GM13976 (cell line): Measurements from ENCODE around the gene GRK3.

Source experiments
- DNase-seq: peaks from one replicate; pipeline ENCODE4 v3.0.0; 2012; ENCODE audit warnings: low spot score
- in situ Hi-C: fragments of 300-500 bp; cut with MboI; formaldehyde crosslinking; loops from one replicate; pipeline ENCODE4 v1.12.0; 2022; ENCODE audit warnings: low sequenced_read_pairs, mixed read lengths, inconsistent platforms; ENCODE audit not compliant: unreplicated experiment
- TF ChIP-seq, protein P1 (sequence below): IDR thresholded peaks from 2 replicates; pipeline ENCODE4 v1.5.1; 2012; ENCODE audit warnings: borderline replicate concordance, mild to moderate bottlenecking; ENCODE audit not compliant: insufficient read depth; ENCODE audit errors: extremely low read depth, missing control alignments, control extremely low read depth

Gene GRK3

DNA sequence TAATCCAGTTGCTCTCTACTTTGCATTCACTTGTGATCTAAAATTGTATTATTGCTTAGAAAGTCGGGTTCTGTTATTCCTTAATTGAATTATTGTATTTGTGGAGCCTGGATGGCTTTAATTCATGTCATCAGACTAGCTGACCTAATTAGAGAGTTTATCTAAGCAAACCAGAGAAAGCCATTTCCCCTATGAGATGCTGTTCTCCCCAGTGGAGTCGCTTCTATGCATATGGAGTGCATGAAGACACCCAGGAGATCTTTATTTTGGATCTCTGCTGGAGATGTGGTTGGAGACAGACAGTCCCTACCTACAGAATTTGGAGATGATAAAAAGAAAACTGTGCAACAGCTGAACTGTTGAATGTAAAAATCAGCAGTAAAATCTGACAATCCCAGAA, 132.3 kb downstream of the GRK3 start:
- in situ Hi-C loops = no loop called here
- TF ChIP-seq, protein P1, sequence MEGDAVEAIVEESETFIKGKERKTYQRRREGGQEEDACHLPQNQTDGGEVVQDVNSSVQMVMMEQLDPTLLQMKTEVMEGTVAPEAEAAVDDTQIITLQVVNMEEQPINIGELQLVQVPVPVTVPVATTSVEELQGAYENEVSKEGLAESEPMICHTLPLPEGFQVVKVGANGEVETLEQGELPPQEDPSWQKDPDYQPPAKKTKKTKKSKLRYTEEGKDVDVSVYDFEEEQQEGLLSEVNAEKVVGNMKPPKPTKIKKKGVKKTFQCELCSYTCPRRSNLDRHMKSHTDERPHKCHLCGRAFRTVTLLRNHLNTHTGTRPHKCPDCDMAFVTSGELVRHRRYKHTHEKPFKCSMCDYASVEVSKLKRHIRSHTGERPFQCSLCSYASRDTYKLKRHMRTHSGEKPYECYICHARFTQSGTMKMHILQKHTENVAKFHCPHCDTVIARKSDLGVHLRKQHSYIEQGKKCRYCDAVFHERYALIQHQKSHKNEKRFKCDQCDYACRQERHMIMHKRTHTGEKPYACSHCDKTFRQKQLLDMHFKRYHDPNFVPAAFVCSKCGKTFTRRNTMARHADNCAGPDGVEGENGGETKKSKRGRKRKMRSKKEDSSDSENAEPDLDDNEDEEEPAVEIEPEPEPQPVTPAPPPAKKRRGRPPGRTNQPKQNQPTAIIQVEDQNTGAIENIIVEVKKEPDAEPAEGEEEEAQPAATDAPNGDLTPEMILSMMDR = no peak

DNA sequence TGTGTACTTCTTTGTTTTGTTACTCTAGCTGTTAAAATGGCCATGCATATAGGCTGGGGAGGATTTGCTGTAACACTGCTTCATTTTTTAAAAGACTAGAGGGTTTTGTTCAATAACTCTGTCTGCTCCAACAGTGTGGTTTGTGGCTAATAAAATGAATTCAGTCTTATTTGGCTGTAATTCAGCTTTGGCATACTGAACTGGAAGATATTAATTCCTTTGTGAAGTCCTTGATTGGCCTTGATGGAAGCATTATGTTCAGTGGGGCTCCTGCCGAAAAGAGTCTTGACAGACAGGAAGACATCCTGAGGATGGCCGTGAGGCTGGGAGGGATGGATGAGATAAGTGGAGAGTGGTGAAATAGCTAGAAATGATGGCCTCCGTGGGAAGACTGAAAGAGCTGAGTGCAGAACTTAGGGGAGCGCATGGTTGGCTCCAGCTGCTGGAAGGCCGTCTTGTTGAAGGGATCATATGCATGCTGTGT, 132.7 kb downstream of the GRK3 start:
- in situ Hi-C loops = no loop called here
- TF ChIP-seq, protein P1 = no peak
- no peak for DNase-seq

More for the DNA sequence above, 132.3 kb downstream of the GRK3 start:
- DNase-seq = no peak

GRCh38 chr22:25697978-25698377, 133.5 kb downstream of the GRK3 start:
- in situ Hi-C loops = no loop called here
- TF ChIP-seq, protein P1 = no peak

DNA sequence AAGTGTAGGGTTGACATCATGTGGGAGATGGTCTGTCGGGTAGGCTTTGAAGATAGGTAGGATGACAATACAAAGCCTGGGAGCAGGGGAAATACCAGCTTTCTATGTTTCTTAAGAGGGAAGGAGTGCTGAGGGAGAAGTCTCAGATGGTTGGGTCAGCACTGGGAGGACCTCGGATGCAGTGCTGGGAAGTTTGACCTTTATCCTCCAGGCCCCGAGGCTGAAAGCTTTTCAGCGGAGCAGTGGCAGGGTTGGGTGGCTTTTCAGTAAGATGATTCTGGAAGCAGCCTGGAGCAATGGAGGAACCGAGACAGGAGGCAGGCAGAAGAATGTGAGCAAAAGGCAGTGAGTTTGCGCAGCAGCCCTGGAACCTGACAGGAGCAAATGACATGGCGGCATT, 134.0 kb downstream of the GRK3 start:
- in situ Hi-C loops = no loop called here
- no peak for DNase-seq
- TF ChIP-seq, protein P1 = no peak

More at GRCh38 chr22:25697978-25698377, 133.5 kb downstream of the GRK3 start:
- DNase-seq = no peak

GRCh38 chr22:25698978-25699377, 134.5 kb downstream of the GRK3 start:
- in situ Hi-C loops = no loop called here
- DNase-seq = no peak
- TF ChIP-seq, protein P1 = no peak

GRCh38 chr22:25701056-25701780, 136.7 kb downstream of the GRK3 start:
- in situ Hi-C loops = loop anchor here (10.0 kb wide), 1 partner anchor 216 kb away; no protein-coding TSS in a partner anchor
- DNase-seq = no peak
- TF ChIP-seq, protein P1 = no peak

DNA sequence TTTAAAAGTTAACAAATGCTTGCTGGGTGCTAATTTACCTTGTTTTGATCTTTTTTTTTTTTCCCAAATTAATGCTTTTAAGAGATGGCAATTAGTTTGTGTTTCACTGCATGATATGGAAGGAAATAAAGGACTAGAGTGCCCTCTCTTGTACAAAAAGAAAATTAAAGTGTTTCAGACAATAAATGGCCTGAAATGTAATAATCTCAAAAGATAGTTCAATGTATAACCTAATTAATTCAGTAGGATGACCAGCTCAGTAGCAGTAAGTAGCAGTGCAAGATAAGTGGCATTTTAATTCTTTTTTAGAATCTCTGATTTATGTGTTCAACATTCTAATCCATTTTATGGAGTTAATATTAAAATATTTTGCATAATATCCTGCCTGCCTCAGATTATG, 137.6 kb downstream of the GRK3 start:
- in situ Hi-C loops = loop anchor here (10.0 kb wide), 1 partner anchor 217 kb away; no protein-coding TSS in a partner anchor
- TF ChIP-seq, protein P1 = peak; percentile 5
- peak; percentile 45 for DNase-seq
